PC-3 (cell line): ENCODE data around the gene CACNA1C.

Source experiments
- EZH2 ChIP-seq: fragments of 300-600 bp; sonication (generic); IDR thresholded peaks from one replicate; pipeline ENCODE4 v1.6.1; 2017; ENCODE audit warnings: antibody characterized with exemption, mild to moderate bottlenecking, low read length; ENCODE audit not compliant: unreplicated experiment
- EZH2phosphoT487 ChIP-seq: fragments of 300-600 bp; sonication (generic); IDR thresholded peaks from 2 replicates; pipeline ENCODE4 v1.6.1; 2018; ENCODE audit warnings: mild to moderate bottlenecking, antibody characterized with exemption, low read length, borderline replicate concordance
- TF ChIP-seq, protein P1 (sequence below): fragments of 300-600 bp; sonication (generic); conservative IDR thresholded peaks from 2 replicates; pipeline ENCODE4 v1.5.1; 2017; ENCODE audit warnings: antibody characterized with exemption, low read depth, mild to moderate bottlenecking, low read length

DNA sequence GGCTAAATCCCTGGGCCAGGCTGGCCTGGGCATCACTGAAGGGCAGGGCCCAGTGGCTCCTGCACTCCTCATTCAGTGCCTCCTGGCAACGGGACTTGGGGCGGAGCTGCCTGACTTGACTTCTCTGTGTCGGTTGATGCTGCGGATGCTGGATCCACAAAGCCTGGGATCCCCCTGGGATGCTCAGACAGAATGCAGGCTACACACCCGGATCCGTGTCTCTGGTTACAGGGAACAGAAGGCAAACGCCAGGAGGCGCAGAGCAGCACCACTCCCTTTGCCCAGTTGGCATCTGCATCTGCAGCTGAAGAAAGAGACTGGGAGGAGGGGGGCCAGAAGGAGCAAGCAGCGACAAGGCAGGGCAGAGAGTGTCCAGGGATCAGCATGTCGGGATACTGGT is 587.5 kb downstream of the CACNA1C start:
- TF ChIP-seq, protein P1, sequence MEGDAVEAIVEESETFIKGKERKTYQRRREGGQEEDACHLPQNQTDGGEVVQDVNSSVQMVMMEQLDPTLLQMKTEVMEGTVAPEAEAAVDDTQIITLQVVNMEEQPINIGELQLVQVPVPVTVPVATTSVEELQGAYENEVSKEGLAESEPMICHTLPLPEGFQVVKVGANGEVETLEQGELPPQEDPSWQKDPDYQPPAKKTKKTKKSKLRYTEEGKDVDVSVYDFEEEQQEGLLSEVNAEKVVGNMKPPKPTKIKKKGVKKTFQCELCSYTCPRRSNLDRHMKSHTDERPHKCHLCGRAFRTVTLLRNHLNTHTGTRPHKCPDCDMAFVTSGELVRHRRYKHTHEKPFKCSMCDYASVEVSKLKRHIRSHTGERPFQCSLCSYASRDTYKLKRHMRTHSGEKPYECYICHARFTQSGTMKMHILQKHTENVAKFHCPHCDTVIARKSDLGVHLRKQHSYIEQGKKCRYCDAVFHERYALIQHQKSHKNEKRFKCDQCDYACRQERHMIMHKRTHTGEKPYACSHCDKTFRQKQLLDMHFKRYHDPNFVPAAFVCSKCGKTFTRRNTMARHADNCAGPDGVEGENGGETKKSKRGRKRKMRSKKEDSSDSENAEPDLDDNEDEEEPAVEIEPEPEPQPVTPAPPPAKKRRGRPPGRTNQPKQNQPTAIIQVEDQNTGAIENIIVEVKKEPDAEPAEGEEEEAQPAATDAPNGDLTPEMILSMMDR, result no peak
- no peak for TF ChIP-seq EZH2
- TF ChIP-seq EZH2phosphoT487, result no peak
